GM12874 (cell line): ENCODE data around the gene PORCN.

ENCODE experiments used
- CTCF ChIP-seq: IDR thresholded peaks from 2 replicates; pipeline ENCODE4 v1.5.1; 2011; ENCODE audit warnings: low read depth, mild to moderate bottlenecking, control low read depth, low read length, moderate library complexity; ENCODE audit not compliant: insufficient read depth

The PORCN gene

GRCh38 chrX:48477960-48478755, 30.6 kb upstream of the PORCN start:
- TF ChIP-seq CTCF, result no peak

GRCh38 chrX:48478806-48479205, 30.0 kb upstream of the PORCN start:
- no peak for TF ChIP-seq CTCF

GRCh38 chrX:48480142-48480541, 28.6 kb upstream of the PORCN start:
- no peak for TF ChIP-seq CTCF

- no peak for TF ChIP-seq CTCF
Observed at GRCh38 chrX:48480583-48480982, 28.2 kb upstream of the PORCN start.

- TF ChIP-seq CTCF, result no peak
Observed at GRCh38 chrX:48482526-48482925, 26.3 kb upstream of the PORCN start.

GRCh38 chrX:48487362-48487798, 21.4 kb upstream of the PORCN start:
- no peak for TF ChIP-seq CTCF

- no peak for TF ChIP-seq CTCF
Observed at GRCh38 chrX:48488034-48488433, 20.8 kb upstream of the PORCN start.
